ENCODE measurements around the gene PDXK. TPM values are rescaled to one million over a fixed set of nuclear protein-coding genes. Genes with fewer than 3 reads are reported as not detected.

The PDXK gene
- total and polyA plus RNA-seq, 2 of the 13 experiments (the other 11 are each of a cell fraction or from before 2014, with no cell fraction given): 114 to 184 TPM

DNA sequence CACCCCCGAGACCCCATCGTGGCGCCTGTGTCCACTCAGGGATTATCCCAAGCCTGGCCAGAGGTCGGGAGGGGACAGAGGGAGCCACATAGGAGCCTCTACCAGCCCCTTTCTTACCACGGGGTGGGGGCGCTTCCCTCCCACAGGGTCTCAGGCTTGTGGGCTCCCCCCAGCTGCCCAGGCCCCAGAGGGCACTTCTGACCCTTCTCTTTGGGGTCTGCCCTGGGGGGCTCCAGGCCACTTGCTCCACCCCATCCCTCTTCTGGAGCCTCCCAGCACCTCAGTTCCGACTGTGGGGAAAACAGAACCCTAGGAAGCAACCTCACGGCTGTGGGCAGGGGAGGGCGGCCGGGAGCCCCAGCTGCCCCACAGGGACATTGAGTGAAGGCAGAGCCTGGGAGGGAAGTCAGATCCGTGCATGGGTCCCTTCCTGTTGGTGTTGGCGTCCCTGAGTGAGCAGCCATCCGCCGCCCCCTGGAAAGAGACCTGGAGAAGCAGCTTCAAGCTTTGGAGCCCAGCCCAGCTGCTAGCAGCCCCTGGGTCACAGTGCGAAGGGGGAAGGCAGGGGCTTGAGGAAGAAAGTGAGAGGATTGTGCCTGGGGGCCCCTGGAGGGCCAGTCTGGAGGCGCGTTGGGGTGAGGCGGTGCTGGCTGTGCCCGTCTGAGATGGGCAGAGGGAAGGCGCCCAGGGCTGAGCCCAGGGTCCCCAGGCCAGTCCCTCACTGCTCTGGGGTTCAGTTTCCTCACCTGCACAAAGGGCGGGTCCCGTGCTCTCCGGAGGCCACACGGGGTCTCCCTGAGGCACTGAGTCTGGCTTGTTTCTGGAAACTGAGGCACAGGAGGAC lies 92.6 kb downstream of the PDXK start:
- WGBS (ENCODE audit: low lambda C conversion rate): 61% methylated on average over 14 of the region's 24 CpGs
- Histone ChIP-seq H2AFZ (ENCODE audit: low read length) (no peak overlapping the region), H4K20me1 (ENCODE audit: insufficient read depth, low read length) (no peaks in the 10 kb centered on the region), H3K79me2 (ENCODE audit: insufficient read depth, low read length) (no peaks in the 10 kb centered on the region), H3K27ac (ENCODE audit: extremely low read length, insufficient read depth, low read length) (no peak overlapping the region), H3K4me3 (replicated peaks in 1 of 3; ENCODE audit: insufficient read depth in 1 of 3, low read depth in 2 of 3, low read length in 3 of 3) (peak overlapping the region in 1 of 3 experiments; percentile 65; a peak in 3 of 6 replicates), H3K4me1 (ENCODE audit: insufficient read depth, low read length) (peaks cover 52% of the 10 kb centered on the region), H3K36me3 (replicated peaks in 1 of 2; ENCODE audit: control insufficient read depth in 1 of 2, insufficient read depth in 2 of 2, low read length in 2 of 2) (no peaks in the 10 kb centered on the region; a peak in 1 of 5 replicates), H3K9ac (ENCODE audit: insufficient read depth, low read depth, low read length) (peak overlapping the region; percentile 27; the same call in 1 of the 2 replicates), H3K9me3 (ENCODE audit: low read length) (no peaks in the 10 kb centered on the region), H3K27me3 (ENCODE audit: control insufficient read depth in 1 of 2, insufficient read depth in 2 of 2, low read length in 2 of 2) (peaks cover 0 to 2% of the 10 kb centered on the region in 2 experiments; a peak in 2 of 5 replicates), H3K4me2 (ENCODE audit: low read depth, low read length) (peak overlapping the region; percentile 92)
- ATAC-seq: peak; percentile 11
- in situ Hi-C loops (cut with HindIII; ENCODE audit: extremely low pct_ligation_motif_present, low pct_unique_long_range_greater_than_20kb) (loop anchor here (5.0 kb wide), 1 partner anchor 126 kb away; no protein-coding TSS in a partner anchor), intact Hi-C loops (cut with micrococcal nuclease; ENCODE audit: unreplicated experiment) (loop anchor here (2.0 to 10.0 kb wide), 2 partner anchors 103 to 127 kb away; no protein-coding TSS in a partner anchor)
- CTCF ChIA-PET (ENCODE audit: low intra/inter-chr PET ratio, low total read pairs): interaction anchor here (1.1 to 2.1 kb wide), 4 partner anchors 100 to 164 kb away, joined by 3 to 11 read pairs (median 10); no protein-coding TSS in a partner anchor
- no TSS peak for BruUV-seq (replicated peaks)
- no peak for DNase-seq (ENCODE audit: low spot score)
- no peak for FAIRE-seq
- POLR2A ChIA-PET: no interaction called here
- TF ChIP-seq SRSF1 (optimal IDR thresholded peaks at IDR 0.05; ENCODE audit: low read depth, low read length) (peak; percentile 14), NCOA5 (CRISPR knock-in tag; IDR thresholded peaks at IDR 0.05) (no peak), RXRB (CRISPR knock-in tag; IDR thresholded peaks at IDR 0.05; ENCODE audit: borderline replicate concordance) (no peak), PCBP1 (IDR thresholded peaks at IDR 0.05; ENCODE audit: borderline replicate concordance, low read depth, low read length) (peak; percentile 15; the same call in 1 of the 2 replicates), ZMYM3 (CRISPR knock-in tag; IDR thresholded peaks at IDR 0.05) (no peak)
- TF ChIP-seq, protein P1, sequence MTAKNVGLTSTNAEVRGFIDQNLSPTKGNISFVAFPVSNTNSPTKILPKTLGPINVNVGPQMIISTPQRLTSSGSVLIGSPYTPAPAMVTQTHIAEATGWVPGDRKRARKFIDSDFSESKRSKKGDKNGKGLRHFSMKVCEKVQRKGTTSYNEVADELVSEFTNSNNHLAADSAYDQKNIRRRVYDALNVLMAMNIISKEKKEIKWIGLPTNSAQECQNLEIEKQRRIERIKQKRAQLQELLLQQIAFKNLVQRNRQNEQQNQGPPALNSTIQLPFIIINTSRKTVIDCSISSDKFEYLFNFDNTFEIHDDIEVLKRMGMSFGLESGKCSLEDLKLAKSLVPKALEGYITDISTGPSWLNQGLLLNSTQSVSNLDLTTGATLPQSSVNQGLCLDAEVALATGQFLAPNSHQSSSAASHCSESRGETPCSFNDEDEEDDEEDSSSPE (CRISPR knock-in tag; IDR thresholded peaks at IDR 0.05): no peak
- TF ChIP-seq, protein P2, sequence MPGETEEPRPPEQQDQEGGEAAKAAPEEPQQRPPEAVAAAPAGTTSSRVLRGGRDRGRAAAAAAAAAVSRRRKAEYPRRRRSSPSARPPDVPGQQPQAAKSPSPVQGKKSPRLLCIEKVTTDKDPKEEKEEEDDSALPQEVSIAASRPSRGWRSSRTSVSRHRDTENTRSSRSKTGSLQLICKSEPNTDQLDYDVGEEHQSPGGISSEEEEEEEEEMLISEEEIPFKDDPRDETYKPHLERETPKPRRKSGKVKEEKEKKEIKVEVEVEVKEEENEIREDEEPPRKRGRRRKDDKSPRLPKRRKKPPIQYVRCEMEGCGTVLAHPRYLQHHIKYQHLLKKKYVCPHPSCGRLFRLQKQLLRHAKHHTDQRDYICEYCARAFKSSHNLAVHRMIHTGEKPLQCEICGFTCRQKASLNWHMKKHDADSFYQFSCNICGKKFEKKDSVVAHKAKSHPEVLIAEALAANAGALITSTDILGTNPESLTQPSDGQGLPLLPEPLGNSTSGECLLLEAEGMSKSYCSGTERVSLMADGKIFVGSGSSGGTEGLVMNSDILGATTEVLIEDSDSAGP (CRISPR knock-in tag; IDR thresholded peaks at IDR 0.05; ENCODE audit: borderline replicate concordance): peak; percentile 7; the same call in 1 of the 2 replicates
- TF ChIP-seq, protein P3, sequence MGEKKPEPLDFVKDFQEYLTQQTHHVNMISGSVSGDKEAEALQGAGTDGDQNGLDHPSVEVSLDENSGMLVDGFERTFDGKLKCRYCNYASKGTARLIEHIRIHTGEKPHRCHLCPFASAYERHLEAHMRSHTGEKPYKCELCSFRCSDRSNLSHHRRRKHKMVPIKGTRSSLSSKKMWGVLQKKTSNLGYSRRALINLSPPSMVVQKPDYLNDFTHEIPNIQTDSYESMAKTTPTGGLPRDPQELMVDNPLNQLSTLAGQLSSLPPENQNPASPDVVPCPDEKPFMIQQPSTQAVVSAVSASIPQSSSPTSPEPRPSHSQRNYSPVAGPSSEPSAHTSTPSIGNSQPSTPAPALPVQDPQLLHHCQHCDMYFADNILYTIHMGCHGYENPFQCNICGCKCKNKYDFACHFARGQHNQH (CRISPR knock-in tag; IDR thresholded peaks at IDR 0.05): no peak
- TF ChIP-seq, protein P4, sequence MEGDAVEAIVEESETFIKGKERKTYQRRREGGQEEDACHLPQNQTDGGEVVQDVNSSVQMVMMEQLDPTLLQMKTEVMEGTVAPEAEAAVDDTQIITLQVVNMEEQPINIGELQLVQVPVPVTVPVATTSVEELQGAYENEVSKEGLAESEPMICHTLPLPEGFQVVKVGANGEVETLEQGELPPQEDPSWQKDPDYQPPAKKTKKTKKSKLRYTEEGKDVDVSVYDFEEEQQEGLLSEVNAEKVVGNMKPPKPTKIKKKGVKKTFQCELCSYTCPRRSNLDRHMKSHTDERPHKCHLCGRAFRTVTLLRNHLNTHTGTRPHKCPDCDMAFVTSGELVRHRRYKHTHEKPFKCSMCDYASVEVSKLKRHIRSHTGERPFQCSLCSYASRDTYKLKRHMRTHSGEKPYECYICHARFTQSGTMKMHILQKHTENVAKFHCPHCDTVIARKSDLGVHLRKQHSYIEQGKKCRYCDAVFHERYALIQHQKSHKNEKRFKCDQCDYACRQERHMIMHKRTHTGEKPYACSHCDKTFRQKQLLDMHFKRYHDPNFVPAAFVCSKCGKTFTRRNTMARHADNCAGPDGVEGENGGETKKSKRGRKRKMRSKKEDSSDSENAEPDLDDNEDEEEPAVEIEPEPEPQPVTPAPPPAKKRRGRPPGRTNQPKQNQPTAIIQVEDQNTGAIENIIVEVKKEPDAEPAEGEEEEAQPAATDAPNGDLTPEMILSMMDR (CRISPR knock-in tag; IDR thresholded peaks at IDR 0.05): peak; percentile 5; the same call in 1 of the 2 replicates
- TF ChIP-seq, protein P5, sequence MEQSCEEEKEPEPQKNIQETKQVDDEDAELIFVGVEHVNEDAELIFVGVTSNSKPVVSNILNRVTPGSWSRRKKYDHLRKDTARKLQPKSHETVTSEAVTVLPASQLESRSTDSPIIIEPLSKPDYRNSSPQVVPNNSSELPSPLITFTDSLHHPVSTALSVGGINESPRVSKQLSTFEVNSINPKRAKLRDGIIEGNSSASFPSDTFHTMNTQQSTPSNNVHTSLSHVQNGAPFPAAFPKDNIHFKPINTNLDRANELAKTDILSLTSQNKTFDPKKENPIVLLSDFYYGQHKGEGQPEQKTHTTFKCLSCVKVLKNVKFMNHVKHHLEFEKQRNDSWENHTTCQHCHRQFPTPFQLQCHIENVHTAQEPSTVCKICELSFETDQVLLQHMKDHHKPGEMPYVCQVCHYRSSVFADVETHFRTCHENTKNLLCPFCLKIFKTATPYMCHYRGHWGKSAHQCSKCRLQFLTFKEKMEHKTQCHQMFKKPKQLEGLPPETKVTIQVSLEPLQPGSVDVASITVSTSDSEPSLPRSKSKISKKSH (CRISPR knock-in tag; IDR thresholded peaks at IDR 0.05; ENCODE audit: borderline replicate concordance): 0 out of 2 replicates have a peak, but pooled peaks have one; percentile 9
- TF ChIP-seq, protein P6, sequence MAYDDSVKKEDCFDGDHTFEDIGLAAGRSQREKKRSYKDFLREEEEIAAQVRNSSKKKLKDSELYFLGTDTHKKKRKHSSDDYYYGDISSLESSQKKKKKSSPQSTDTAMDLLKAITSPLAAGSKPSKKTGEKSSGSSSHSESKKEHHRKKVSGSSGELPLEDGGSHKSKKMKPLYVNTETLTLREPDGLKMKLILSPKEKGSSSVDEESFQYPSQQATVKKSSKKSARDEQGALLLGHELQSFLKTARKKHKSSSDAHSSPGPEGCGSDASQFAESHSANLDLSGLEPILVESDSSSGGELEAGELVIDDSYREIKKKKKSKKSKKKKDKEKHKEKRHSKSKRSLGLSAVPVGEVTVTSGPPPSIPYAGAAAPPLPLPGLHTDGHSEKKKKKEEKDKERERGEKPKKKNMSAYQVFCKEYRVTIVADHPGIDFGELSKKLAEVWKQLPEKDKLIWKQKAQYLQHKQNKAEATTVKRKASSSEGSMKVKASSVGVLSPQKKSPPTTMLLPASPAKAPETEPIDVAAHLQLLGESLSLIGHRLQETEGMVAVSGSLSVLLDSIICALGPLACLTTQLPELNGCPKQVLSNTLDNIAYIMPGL (CRISPR knock-in tag; IDR thresholded peaks at IDR 0.05; ENCODE audit: borderline replicate concordance in 1 of 2, low read depth in 1 of 2): 0 out of 4 replicates have a peak, but pooled peaks of 1 of the 2 experiments have one; percentile 10

All from HepG2 (cell line).